ENCODE data around the gene ACBD4. TPM values are rescaled to one million over a fixed set of nuclear protein-coding genes. Genes with fewer than 3 reads are reported as not detected.

The ACBD4 gene
- total and polyA plus RNA-seq, 10 of the 15 experiments (the other 5 are each of a cell fraction or from before 2014, with no cell fraction given): 0.20 to 13.8 (median 6.9) TPM

DNA sequence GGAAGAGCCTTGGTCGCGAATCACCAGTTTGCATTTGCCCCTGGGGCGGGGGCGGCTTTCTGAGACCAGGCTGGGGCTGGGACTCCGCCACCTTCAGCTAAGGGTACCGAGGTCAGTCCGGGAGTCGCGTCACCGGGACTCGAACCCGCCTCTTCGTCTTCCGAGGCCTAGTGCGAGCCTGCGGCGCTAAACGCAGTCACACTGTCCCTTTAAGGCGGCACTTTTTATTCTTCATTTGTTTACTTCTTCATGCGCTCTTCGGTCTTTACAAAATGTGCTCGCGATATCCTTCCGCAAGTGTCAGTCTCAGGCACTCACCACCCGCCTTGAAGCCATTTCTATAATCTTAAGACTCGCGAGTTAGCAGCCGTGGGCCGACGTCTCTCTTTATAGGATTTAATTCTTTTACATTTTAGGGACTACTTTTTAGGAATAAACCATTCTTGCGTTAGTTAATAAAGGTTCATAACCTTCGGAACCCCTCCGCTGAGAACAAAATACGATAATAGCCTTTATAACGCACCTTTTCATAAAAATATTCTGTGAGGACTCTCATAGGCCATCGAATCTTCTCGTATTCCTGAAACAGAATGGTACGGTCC is 12.2 kb downstream of the ACBD4 start:
- WGBS (ENCODE audit: insufficient coverage, insufficient replicate concordance, low lambda C conversion rate, missing lambda C conversion rate): under 1% methylated on average over 34 of the region's 38 CpGs
- peak; percentile 45 for ATAC-seq
- in situ Hi-C loops (cut with MboI) (no loop called here), intact Hi-C loops (cut with micrococcal nuclease; ENCODE audit: unreplicated experiment) (loop anchor here (1.0 to 5.0 kb wide), 2 partner anchors 14 to 155 kb away; partner anchors contain the start of gene HEXIM2)
- peak overlapping the region; percentile 85 for H3K4me3 ChIP-seq
- H3K9ac ChIP-seq (ENCODE audit: control insufficient read depth, insufficient read depth, low read length): peak overlapping the region; percentile 98
- H3K36me3 ChIP-seq (ENCODE audit: control insufficient read depth in 2 of 2, insufficient read depth in 2 of 2, low read length in 1 of 2): no peaks in the 10 kb centered on the region
- BruUV-seq (replicated peaks): no TSS peak
- no peaks in the 10 kb centered on the region; the same call in 1 of the 2 replicates for H4K20me1 ChIP-seq (ENCODE audit: control insufficient read depth, insufficient read depth)
- H3K27ac ChIP-seq (ENCODE audit: control insufficient read depth, insufficient read depth): peak overlapping the region; percentile 100
- no peaks in the 10 kb centered on the region for H3K27me3 ChIP-seq (replicated peaks in 1 of 2; ENCODE audit: control insufficient read depth in 2 of 2, insufficient read depth in 2 of 2, low read length in 1 of 2)
- no peaks in the 10 kb centered on the region for H3K9me3 ChIP-seq (replicated peaks; ENCODE audit: control insufficient read depth, insufficient read depth, low read length)
- SMC1A ChIA-PET (ENCODE audit: uncharacterized antibody, unreplicated experiment): interaction anchor here (1.6 to 6.7 kb wide), 3 partner anchors 12 to 73 kb away, joined by 3 to 114 read pairs (median 81); partner anchors contain the start of genes ACBD4 and HEXIM2
- H2AFZ ChIP-seq (ENCODE audit: control insufficient read depth, low read depth, low read length): peak overlapping the region; percentile 90
- FAIRE-seq: no peak
- peaks cover 23% of the 10 kb centered on the region for H3K4me1 ChIP-seq (ENCODE audit: control insufficient read depth, insufficient read depth, low read length)
- DNase-seq (ENCODE audit: low read depth, low spot score): peak; percentile 85
- CTCF ChIA-PET: interaction anchor here (0.6 to 11.0 kb wide), 11 partner anchors 13 to 171 kb away, joined by 3 to 280 read pairs (median 7); partner anchors contain the start of genes ACBD4 and HEXIM2
- H3K79me2 ChIP-seq (ENCODE audit: control insufficient read depth, insufficient read depth, low read length): peaks cover 45% of the 10 kb centered on the region
- POLR2A ChIA-PET: interaction anchor here (0.7 to 7.1 kb wide), 10 partner anchors 10 to 248 kb away, joined by 3 to 239 read pairs (median 6); partner anchors contain the start of genes ACBD4, EFTUD2, FMNL1 and HEXIM2
- RAD21 ChIA-PET (ENCODE audit: unreplicated experiment): interaction anchor here (0.9 to 6.7 kb wide), 7 partner anchors 12 to 372 kb away, joined by 3 to 121 read pairs (median 9); partner anchors contain the start of genes ACBD4 and HEXIM2
- peak overlapping the region; percentile 37; the same call in 1 of the 2 replicates for H3K4me2 ChIP-seq (ENCODE audit: control insufficient read depth, insufficient read depth)
- TF ChIP-seq ETV6 (conservative IDR thresholded peaks at IDR 0.05 in 1 of 2, IDR thresholded peaks at IDR 0.05 in 1 of 2; ENCODE audit: borderline replicate concordance in 1 of 2, low read depth in 1 of 2): peak in 1 of 2 experiments; percentile 26; a peak in 1 of 4 replicates
- TF ChIP-seq STAT3 (IDR thresholded peaks at IDR 0.05; ENCODE audit: low read depth, low read length): no peak
- no peak for TF ChIP-seq PML (IDR thresholded peaks at IDR 0.05; ENCODE audit: low read length)
- no peak for TF ChIP-seq EED (IDR thresholded peaks at IDR 0.05; ENCODE audit: low read depth)
- TF ChIP-seq MAX (IDR thresholded peaks at IDR 0.05; ENCODE audit: low read depth, low read length): no peak
- TF ChIP-seq, protein P1, sequence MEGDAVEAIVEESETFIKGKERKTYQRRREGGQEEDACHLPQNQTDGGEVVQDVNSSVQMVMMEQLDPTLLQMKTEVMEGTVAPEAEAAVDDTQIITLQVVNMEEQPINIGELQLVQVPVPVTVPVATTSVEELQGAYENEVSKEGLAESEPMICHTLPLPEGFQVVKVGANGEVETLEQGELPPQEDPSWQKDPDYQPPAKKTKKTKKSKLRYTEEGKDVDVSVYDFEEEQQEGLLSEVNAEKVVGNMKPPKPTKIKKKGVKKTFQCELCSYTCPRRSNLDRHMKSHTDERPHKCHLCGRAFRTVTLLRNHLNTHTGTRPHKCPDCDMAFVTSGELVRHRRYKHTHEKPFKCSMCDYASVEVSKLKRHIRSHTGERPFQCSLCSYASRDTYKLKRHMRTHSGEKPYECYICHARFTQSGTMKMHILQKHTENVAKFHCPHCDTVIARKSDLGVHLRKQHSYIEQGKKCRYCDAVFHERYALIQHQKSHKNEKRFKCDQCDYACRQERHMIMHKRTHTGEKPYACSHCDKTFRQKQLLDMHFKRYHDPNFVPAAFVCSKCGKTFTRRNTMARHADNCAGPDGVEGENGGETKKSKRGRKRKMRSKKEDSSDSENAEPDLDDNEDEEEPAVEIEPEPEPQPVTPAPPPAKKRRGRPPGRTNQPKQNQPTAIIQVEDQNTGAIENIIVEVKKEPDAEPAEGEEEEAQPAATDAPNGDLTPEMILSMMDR (IDR thresholded peaks at IDR 0.05 in 2 of 3, conservative IDR thresholded peaks at IDR 0.05 in 1 of 3; ENCODE audit: control insufficient read depth in 2 of 3, extremely low read depth in 1 of 3, insufficient read depth in 1 of 3, low read depth in 3 of 3, low read length in 3 of 3): no peak
- TF ChIP-seq IRF3 (IDR thresholded peaks at IDR 0.05): no peak
- TF ChIP-seq, protein P2, sequence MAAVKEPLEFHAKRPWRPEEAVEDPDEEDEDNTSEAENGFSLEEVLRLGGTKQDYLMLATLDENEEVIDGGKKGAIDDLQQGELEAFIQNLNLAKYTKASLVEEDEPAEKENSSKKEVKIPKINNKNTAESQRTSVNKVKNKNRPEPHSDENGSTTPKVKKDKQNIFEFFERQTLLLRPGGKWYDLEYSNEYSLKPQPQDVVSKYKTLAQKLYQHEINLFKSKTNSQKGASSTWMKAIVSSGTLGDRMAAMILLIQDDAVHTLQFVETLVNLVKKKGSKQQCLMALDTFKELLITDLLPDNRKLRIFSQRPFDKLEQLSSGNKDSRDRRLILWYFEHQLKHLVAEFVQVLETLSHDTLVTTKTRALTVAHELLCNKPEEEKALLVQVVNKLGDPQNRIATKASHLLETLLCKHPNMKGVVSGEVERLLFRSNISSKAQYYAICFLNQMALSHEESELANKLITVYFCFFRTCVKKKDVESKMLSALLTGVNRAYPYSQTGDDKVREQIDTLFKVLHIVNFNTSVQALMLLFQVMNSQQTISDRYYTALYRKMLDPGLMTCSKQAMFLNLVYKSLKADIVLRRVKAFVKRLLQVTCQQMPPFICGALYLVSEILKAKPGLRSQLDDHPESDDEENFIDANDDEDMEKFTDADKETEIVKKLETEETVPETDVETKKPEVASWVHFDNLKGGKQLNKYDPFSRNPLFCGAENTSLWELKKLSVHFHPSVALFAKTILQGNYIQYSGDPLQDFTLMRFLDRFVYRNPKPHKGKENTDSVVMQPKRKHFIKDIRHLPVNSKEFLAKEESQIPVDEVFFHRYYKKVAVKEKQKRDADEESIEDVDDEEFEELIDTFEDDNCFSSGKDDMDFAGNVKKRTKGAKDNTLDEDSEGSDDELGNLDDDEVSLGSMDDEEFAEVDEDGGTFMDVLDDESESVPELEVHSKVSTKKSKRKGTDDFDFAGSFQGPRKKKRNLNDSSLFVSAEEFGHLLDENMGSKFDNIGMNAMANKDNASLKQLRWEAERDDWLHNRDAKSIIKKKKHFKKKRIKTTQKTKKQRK (IDR thresholded peaks at IDR 0.05; ENCODE audit: low read depth, low read length): no peak
- TF ChIP-seq SRF (IDR thresholded peaks at IDR 0.05; ENCODE audit: low read depth in 2 of 2, low read length in 2 of 2): no peak
- peak; percentile 94 to 97 for TF ChIP-seq BHLHE40 (IDR thresholded peaks at IDR 0.05; ENCODE audit: borderline replicate concordance in 1 of 2, low read depth in 2 of 2, low read length in 1 of 2)
- no peak for TF ChIP-seq ZNF217 (IDR thresholded peaks at IDR 0.05)
- TF ChIP-seq ATF3 (IDR thresholded peaks at IDR 0.05; ENCODE audit: borderline replicate concordance, extremely low read depth, low read depth, low read length): no peak
- TF ChIP-seq NR2F1 (conservative IDR thresholded peaks at IDR 0.05): peak; percentile 61
- peak; percentile 95; the same call in 1 of the 2 replicates for TF ChIP-seq RB1 (IDR thresholded peaks at IDR 0.05; ENCODE audit: borderline replicate concordance)
- peak; percentile 8; the same call in 1 of the 2 replicates for TF ChIP-seq BCL11A (IDR thresholded peaks at IDR 0.05; ENCODE audit: low read depth, low read length)

Measured in GM12878 (cell line).